Kidney (tissue), 14 donors: Measurements from ENCODE around the gene CYP2W1. TPM values are rescaled to one million over a fixed set of nuclear protein-coding genes. Genes with fewer than 3 reads are reported as not detected.
A peak's percentile ranks its signal among the peaks of the same experiment; 100 is the strongest.

Experiments
- DNase-seq, 5 donors: peaks; one replicate each; pipeline ENCODE4 v3.0.0-alpha.2; 2013 to 2020
- FAIRE-seq: peaks from 2 replicates; lab custom pipeline; 2012; peaks lifted over from hg19 to GRCh38; lab: Jason Lieb, UNC
- H3K27ac ChIP-seq, 2 donors: one replicate each; pipeline ENCODE4 v1.7.0; 2013; ENCODE audit warnings: low read depth in 2 of 2, low read length in 2 of 2, inconsistent platforms in 1 of 2
- H3K27me3 ChIP-seq: one replicate; pipeline ENCODE4 v1.7.1; 2013; ENCODE audit warnings: low read length, inconsistent platforms; ENCODE audit not compliant: control insufficient read depth, insufficient read depth
- H3K36me3 ChIP-seq, 3 donors: one replicate each; pipeline versions ENCODE4 v1.7.0 to v1.7.1; 2013; ENCODE audit warnings: low read length in 3 of 3, control low read depth in 1 of 3, inconsistent platforms in 1 of 3; ENCODE audit not compliant: insufficient read depth in 3 of 3, control insufficient read depth in 2 of 3
- H3K4me1 ChIP-seq, 3 donors: one replicate each; pipeline versions ENCODE4 v1.7.0 to v1.7.1; 2013; ENCODE audit warnings: low read length in 3 of 3, inconsistent platforms in 1 of 3, low read depth in 1 of 3; ENCODE audit not compliant: control insufficient read depth in 2 of 3, insufficient read depth in 2 of 3
- H3K4me3 ChIP-seq, 3 donors: one replicate each; pipeline versions ENCODE4 v1.7.0 to v1.8.1; 2013; ENCODE audit warnings: low read length in 3 of 3, control low read depth in 1 of 3, inconsistent platforms in 1 of 3
- H3K9ac ChIP-seq, 3 donors: one replicate each; pipeline versions ENCODE4 v1.7.0 to v1.7.1; 2013; ENCODE audit warnings: low read length in 3 of 3, control low read depth in 1 of 3, inconsistent platforms in 1 of 3
- H3K9me3 ChIP-seq, 3 donors: one replicate each; pipeline versions ENCODE4 v1.7.0 to v1.7.1; 2013; ENCODE audit warnings: low read length in 3 of 3, control low read depth in 1 of 3, inconsistent platforms in 1 of 3; ENCODE audit not compliant: control insufficient read depth in 2 of 3, insufficient read depth in 1 of 3
- intact Hi-C: fragments of 100-400 bp; cut with DNase I; formaldehyde crosslinking; loops from one replicate; pipeline ENCODE4 v1.11.1; 2022
- polyA plus RNA-seq: library from polyadenylated mRNA; stranded (reverse); fragments of 350-450 nt; fragmentation: Illumina TruSeq; extraction: RNeasy Lipid Tissue Mini Kit (QIAGEN cat#74804); gene quantifications from one replicate; pipeline ENCODE4 v1.2.3, GENCODE V29; 2014; ENCODE audit warnings: low read depth, low replicate concordance; ENCODE audit not compliant: insufficient read depth
- total RNA-seq: library from RNA; stranded (reverse); fragmentation: NEBNext Ultra II Directional; extraction: Animal tissue kit (Norgen Biotek cat#: 25700); gene quantifications from one replicate; pipeline ENCODE4 v1.2.1, GENCODE V29; 2021
- TF ChIP-seq, protein P1 (sequence below): IDR thresholded peaks from 3 replicates; pipeline ENCODE4 v1.5.1; 2012; ENCODE audit warnings: mild to moderate bottlenecking, moderate library complexity, borderline replicate concordance; ENCODE audit not compliant: insufficient read depth; ENCODE audit errors: extremely low read depth
- donor health status: control.
- donor health status: control.
- donor health status: control.
- donor health status: control.
- donor health status: control.
- donor health status: DM: yes; HTN: yes; CAD: no.
- donor health status: Normal renal cell carcinoma (clear cell type).

Gene CYP2W1
- total and polyA plus RNA-seq, 2 donors from 2014 or later, result 0.13 to 0.17 TPM

GRCh38 chr7:1025743-1026581 lies 43.0 kb downstream of the CYP2W1 start:
- Histone ChIP-seq H3K27me3 (no peaks in the 10 kb centered on the region), H3K4me1 (peaks cover 0 to 17% (median 0%) of the 10 kb centered on the region in 3 donors), H3K27ac (no peak overlapping the region), H3K36me3 (no peaks in the 10 kb centered on the region), H3K9me3 (no peaks in the 10 kb centered on the region), H3K9ac (no peak overlapping the region), H3K4me3 (no peak overlapping the region)
- FAIRE-seq (no peak), DNase-seq (peak in 4 of 5 donors; percentile 43 to 61 (median 50))
- TF ChIP-seq, protein P1, sequence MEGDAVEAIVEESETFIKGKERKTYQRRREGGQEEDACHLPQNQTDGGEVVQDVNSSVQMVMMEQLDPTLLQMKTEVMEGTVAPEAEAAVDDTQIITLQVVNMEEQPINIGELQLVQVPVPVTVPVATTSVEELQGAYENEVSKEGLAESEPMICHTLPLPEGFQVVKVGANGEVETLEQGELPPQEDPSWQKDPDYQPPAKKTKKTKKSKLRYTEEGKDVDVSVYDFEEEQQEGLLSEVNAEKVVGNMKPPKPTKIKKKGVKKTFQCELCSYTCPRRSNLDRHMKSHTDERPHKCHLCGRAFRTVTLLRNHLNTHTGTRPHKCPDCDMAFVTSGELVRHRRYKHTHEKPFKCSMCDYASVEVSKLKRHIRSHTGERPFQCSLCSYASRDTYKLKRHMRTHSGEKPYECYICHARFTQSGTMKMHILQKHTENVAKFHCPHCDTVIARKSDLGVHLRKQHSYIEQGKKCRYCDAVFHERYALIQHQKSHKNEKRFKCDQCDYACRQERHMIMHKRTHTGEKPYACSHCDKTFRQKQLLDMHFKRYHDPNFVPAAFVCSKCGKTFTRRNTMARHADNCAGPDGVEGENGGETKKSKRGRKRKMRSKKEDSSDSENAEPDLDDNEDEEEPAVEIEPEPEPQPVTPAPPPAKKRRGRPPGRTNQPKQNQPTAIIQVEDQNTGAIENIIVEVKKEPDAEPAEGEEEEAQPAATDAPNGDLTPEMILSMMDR, result no peak
- intact Hi-C loops, result no loop called here

DNA sequence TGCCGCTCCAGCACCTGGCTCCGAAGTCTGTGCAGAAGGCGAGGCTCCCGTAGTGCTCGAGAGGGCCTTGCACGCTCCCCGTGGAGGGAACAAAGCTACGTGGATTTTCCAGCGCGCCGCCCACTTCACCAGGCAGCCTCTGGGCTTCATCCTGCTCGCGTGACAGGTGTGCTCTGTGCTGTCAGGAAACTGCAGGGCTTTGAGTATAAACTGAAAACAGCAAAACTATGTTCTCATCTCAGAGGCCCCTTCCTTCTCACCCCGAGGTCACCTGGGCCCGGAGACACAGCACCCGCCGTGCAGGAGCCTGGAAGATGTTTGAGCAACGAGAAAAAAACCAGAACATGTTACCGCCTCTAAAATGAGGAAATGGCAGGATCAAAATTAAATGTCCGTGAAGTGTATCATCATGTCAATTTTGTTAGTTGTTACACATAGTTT lies 43.8 kb downstream of the CYP2W1 start:
- peak overlapping the region; percentile 63 to 80 for H3K27ac ChIP-seq
- peaks cover 0 to 17% (median 0%) of the 10 kb centered on the region in 3 donors for H3K4me1 ChIP-seq
- H3K4me3 ChIP-seq, result peak overlapping the region in 2 of 3 donors; percentile 50 to 72
- H3K9ac ChIP-seq, result peak overlapping the region in 1 of 3 donors; percentile 65
- FAIRE-seq (no peak), DNase-seq (peak in 1 of 5 donors; percentile 62)
- H3K36me3 ChIP-seq, result no peaks in the 10 kb centered on the region
- no peaks in the 10 kb centered on the region for H3K27me3 ChIP-seq
- intact Hi-C loops, result no loop called here
- H3K9me3 ChIP-seq, result no peaks in the 10 kb centered on the region
- TF ChIP-seq, protein P1, result no peak

DNA sequence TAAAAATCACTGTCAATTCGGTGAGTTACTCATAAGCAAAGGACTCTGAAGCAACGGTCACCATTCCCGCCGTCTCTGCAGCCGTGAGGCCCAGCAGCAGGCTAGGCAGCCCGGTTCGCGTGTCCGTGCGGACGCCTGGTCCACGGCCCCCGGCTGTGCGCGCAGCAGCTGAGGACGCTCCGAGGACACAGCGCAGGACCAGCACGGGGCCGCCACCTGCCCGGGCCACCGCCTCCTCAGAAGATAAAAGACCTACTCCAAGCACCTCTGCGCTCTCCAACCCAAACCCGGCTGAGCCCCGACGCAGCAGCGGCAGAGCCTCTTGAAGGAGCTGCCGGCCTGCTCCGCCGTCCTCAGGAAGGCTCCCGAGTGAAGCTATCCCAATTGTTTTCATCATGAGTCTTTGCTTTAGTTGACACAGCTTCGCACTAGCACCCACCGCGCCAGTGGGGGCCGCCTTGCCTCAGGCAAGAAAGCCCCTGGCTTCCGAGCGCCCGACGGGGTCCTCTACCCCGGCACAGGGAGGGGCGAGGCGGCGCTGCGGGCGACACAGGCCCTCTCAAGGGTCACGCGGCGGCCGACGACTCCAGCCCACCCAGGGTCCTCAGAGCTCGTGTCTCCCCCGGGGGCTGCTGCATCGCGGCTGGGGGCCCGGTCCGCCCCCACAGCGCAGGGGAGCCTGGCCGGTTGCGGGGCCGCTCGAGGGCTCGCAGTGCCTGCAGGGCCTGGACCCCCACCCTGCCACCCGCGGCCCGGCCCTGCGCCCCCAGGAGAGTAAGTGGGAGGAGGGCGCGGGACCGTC lies 44.5 kb downstream of the CYP2W1 start:
- Histone ChIP-seq H3K4me1 (peaks cover 0 to 17% (median 0%) of the 10 kb centered on the region in 3 donors), H3K27me3 (no peaks in the 10 kb centered on the region), H3K4me3 (peak overlapping the region; percentile 48 to 72 (median 50)), H3K27ac (peak overlapping the region; percentile 63 to 80), H3K9me3 (no peaks in the 10 kb centered on the region), H3K9ac (peak overlapping the region in 2 of 3 donors; percentile 41 to 65), H3K36me3 (no peaks in the 10 kb centered on the region)
- intact Hi-C loops, result no loop called here
- TF ChIP-seq, protein P1, result no peak
- DNase-seq (peak in 4 of 5 donors; percentile 42 to 86 (median 62)), FAIRE-seq (no peak)
